Smooth muscle cell (in vitro differentiated cells): ENCODE data around the gene RIPOR3. TPM values are rescaled to one million over a fixed set of nuclear protein-coding genes. Genes with fewer than 3 reads are reported as not detected.

Source experiments
- DNase-seq: peaks from one replicate; lab custom pipeline; 2025; ENCODE audit not compliant: unreplicated experiment; lab: John Stamatoyannopoulos, UW
- H2AFZ ChIP-seq: fragments of 200-600 bp; sonication (generic); 2 replicates; pipeline ENCODE4 v1.6.0; 2016; ENCODE audit warnings: antibody characterized with exemption, low read depth, mild to moderate bottlenecking
- H3F3A ChIP-seq: fragments of 200-600 bp; sonication (generic); 2 replicates; pipeline ENCODE4 v1.6.0; 2017; ENCODE audit warnings: antibody characterized with exemption, low read depth
- H3K27ac ChIP-seq: fragments of 200-600 bp; sonication (generic); 2 replicates; pipeline ENCODE4 v1.5.1; 2016; ENCODE audit warnings: low read depth, mild to moderate bottlenecking
- H3K27me3 ChIP-seq: fragments of 200-600 bp; sonication (generic); 2 replicates; pipeline ENCODE4 v1.6.1; 2016; ENCODE audit warnings: low read depth, mild to moderate bottlenecking
- H3K36me3 ChIP-seq: fragments of 200-600 bp; sonication (generic); 2 replicates; pipeline ENCODE4 v1.5.1; 2016; ENCODE audit warnings: low read depth
- H3K4me1 ChIP-seq: fragments of 200-600 bp; sonication (generic); 2 replicates; pipeline ENCODE4 v1.5.1; 2016; ENCODE audit warnings: low read depth
- H3K4me2 ChIP-seq: fragments of 200-600 bp; sonication (generic); 2 replicates; pipeline ENCODE4 v1.6.0; 2016; ENCODE audit warnings: mild to moderate bottlenecking
- H3K4me3 ChIP-seq: fragments of 200-600 bp; sonication (generic); 2 replicates; pipeline ENCODE4 v1.5.1; 2016; ENCODE audit warnings: mild to moderate bottlenecking
- H3K79me2 ChIP-seq: fragments of 200-600 bp; sonication (generic); 2 replicates; pipeline ENCODE4 v1.6.0; 2016; ENCODE audit warnings: low read depth, mild to moderate bottlenecking
- H3K9ac ChIP-seq: fragments of 200-600 bp; sonication (generic); 2 replicates; pipeline ENCODE4 v1.6.0; 2016; ENCODE audit warnings: low read depth
- H3K9me3 ChIP-seq: fragments of 200-600 bp; sonication (generic); replicated peaks from 2 replicates; pipeline ENCODE4 v1.5.1; 2016; ENCODE audit warnings: low read depth
- H4K20me1 ChIP-seq: fragments of 200-600 bp; sonication (generic); 2 replicates; pipeline ENCODE4 v1.6.0; 2016; ENCODE audit warnings: low read depth
- WGBS: methylation state at CpG from one replicate; pipeline ENCODE4 v1.1.7; 2016; ENCODE audit warnings: low lambda C conversion rate; 5-methylcytosine and 5-hydroxymethylcytosine counted together
- polyA plus RNA-seq: library from polyadenylated mRNA; unstranded; fragments of >200 nt; fragmentation: Nextera tagmentation; extraction: Ambion mirVana; gene quantifications from 2 replicates; pipeline ENCODE4 v1.2.1, GENCODE V29; 2016
- total RNA-seq: library from RNA; depleted of rRNA; stranded (reverse); fragments of >200 nt; gene quantifications from 2 replicates; pipeline ENCODE4 v1.2.3, GENCODE V29; 2014
- TF ChIP-seq, protein P1 (sequence below): fragments of 200-600 bp; sonication (generic); IDR thresholded peaks from 2 replicates; pipeline ENCODE4 v1.5.1; 2017; ENCODE audit warnings: borderline replicate concordance, mild to moderate bottlenecking, antibody characterized with exemption; ENCODE audit not compliant: insufficient read depth, poor library complexity, severe bottlenecking

RIPOR3 gene
- total and polyA plus RNA-seq, 2 experiments from 2014 or later: 0.18 to 1.2 TPM

DNA sequence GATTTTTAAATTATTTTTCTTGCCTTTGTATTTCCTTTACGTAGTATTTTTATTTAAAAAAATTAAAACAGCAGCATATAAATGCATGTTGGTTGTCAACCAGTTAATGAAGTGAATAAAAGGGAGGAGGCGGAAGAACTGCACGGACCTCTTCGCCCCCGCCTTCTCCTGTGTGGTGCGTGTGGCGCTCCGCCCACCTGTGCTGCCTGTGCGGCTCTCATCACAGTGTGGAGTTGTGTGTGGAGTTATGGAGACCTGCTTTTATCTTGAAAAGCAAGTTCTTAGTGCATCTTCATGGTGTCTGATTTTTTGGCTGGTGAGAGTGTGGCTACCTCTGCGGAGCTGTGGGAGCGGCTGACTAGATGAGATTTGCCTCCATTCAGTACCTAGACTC, 122.8 kb downstream of the RIPOR3 start:
- no peak overlapping the region for H3K27ac ChIP-seq
- no peak overlapping the region for H3K4me2 ChIP-seq
- whole genome bisulfite sequencing: 73% methylated on average over 11 of the region's 11 CpGs
- DNase-seq: no peak
- no peak overlapping the region for H3K4me3 ChIP-seq
- H3K9me3 ChIP-seq: no peaks in the 10 kb centered on the region
- no peaks in the 10 kb centered on the region for H3K27me3 ChIP-seq
- peaks cover 36% of the 10 kb centered on the region for H3K79me2 ChIP-seq
- H3K36me3 ChIP-seq: no peaks in the 10 kb centered on the region
- no peak overlapping the region for H2AFZ ChIP-seq
- H4K20me1 ChIP-seq: peaks cover 78% of the 10 kb centered on the region
- H3K4me1 ChIP-seq: no peaks in the 10 kb centered on the region
- TF ChIP-seq, protein P1, sequence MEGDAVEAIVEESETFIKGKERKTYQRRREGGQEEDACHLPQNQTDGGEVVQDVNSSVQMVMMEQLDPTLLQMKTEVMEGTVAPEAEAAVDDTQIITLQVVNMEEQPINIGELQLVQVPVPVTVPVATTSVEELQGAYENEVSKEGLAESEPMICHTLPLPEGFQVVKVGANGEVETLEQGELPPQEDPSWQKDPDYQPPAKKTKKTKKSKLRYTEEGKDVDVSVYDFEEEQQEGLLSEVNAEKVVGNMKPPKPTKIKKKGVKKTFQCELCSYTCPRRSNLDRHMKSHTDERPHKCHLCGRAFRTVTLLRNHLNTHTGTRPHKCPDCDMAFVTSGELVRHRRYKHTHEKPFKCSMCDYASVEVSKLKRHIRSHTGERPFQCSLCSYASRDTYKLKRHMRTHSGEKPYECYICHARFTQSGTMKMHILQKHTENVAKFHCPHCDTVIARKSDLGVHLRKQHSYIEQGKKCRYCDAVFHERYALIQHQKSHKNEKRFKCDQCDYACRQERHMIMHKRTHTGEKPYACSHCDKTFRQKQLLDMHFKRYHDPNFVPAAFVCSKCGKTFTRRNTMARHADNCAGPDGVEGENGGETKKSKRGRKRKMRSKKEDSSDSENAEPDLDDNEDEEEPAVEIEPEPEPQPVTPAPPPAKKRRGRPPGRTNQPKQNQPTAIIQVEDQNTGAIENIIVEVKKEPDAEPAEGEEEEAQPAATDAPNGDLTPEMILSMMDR: no peak
- H3K9ac ChIP-seq: no peak overlapping the region
- no peaks in the 10 kb centered on the region for H3F3A ChIP-seq

DNA sequence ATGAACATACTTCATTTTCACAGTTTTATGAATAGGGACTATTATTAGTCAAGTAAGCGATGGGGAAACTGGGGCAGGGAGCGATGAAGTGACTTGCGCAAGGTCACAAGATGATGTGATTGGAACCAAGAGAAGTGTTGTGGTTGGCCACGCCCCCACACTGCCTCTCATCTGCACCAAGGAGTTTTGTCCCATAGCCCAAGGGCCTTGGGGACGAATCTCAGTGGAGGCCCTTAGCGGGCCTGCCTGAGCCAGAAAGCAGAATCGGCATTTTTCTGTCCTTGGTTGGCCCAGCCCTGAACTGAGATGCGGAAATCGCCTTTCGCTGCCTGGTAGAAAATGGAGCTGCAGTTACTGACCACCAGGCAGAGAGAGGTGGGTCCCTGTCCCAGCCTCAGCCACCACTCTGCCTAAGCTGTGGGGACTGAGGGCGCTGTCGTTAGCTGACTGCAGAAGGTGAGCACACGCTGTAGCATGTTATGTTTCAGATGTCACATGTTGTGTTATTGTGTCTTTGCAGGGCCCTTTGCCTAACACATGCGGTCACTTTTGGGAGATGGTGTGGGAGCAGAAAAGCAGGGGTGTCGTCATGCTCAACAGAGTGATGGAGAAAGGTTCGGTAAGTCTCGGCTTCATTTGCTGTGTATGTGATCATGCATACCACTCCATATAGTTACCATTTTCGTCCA, 123.3 kb downstream of the RIPOR3 start:
- Histone ChIP-seq H3K27ac (no peak overlapping the region), H3K4me2 (no peak overlapping the region), H3F3A (no peaks in the 10 kb centered on the region), H3K79me2 (peaks cover 39% of the 10 kb centered on the region), H4K20me1 (peaks cover 77% of the 10 kb centered on the region), H3K9ac (no peak overlapping the region), H3K27me3 (no peaks in the 10 kb centered on the region), H3K9me3 (no peaks in the 10 kb centered on the region), H2AFZ (no peak overlapping the region), H3K4me3 (no peak overlapping the region), H3K4me1 (no peaks in the 10 kb centered on the region), H3K36me3 (no peaks in the 10 kb centered on the region)
- no peak for DNase-seq
- TF ChIP-seq, protein P1: no peak
- WGBS: 96% methylated on average over 18 of the region's 18 CpGs

DNA sequence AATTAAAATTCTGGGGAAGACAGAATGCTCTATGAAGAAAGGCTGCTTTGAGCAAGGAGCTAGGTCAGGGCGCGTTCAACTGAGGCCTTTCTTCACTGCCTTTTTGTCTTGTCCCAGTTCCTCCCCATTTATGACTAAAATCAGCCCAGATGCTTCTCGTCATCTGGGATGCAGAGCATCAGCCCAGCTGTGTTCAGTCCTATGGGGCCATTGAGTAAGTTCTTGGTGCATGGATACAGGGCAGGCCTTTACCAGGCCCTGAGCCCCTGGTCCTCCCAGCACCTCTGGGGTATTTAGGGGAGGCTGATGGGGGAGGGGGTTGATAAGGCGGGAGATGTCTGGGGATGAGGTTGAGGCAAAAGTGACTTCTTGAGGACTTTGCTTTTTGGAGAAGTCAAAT, 125.5 kb downstream of the RIPOR3 start:
- Histone ChIP-seq H3F3A (peaks cover 11% of the 10 kb centered on the region), H3K4me3 (no peak overlapping the region), H3K27ac (no peak overlapping the region), H3K27me3 (no peaks in the 10 kb centered on the region), H4K20me1 (peaks cover 55% of the 10 kb centered on the region), H2AFZ (no peak overlapping the region), H3K36me3 (no peaks in the 10 kb centered on the region), H3K79me2 (peaks cover 31% of the 10 kb centered on the region), H3K4me1 (peaks cover 8% of the 10 kb centered on the region), H3K9me3 (no peaks in the 10 kb centered on the region), H3K9ac (no peak overlapping the region), H3K4me2 (no peak overlapping the region)
- 98% methylated on average over 4 of the region's 4 CpGs for WGBS
- DNase-seq: no peak
- TF ChIP-seq, protein P1: no peak

DNA sequence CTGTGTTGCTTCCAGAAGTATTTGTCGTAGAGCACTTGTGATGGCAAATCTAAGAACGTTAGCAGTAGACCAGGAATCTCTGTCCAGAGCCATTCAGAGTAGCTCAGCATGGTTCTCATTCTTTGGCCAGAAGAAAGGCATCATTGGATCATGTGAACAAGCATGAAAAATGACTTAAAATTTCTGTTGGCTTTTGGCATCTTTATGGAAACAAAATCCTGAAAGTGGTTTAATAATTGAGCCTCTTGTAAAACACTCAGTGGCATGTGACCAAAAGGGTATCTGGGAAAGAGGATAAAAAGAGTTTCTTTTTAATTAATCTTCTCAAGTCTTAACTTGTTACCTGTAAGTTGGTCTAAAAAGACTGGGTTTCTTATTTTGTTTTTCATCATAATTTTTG, 126.0 kb downstream of the RIPOR3 start:
- no peaks in the 10 kb centered on the region for H3K9me3 ChIP-seq
- H3K27me3 ChIP-seq: no peaks in the 10 kb centered on the region
- no peak overlapping the region for H3K9ac ChIP-seq
- H3K4me1 ChIP-seq: peaks cover 13% of the 10 kb centered on the region
- peaks cover 31% of the 10 kb centered on the region for H3K79me2 ChIP-seq
- H3K27ac ChIP-seq: peak overlapping the region; percentile 54
- H3K4me3 ChIP-seq: no peak overlapping the region
- no peak overlapping the region for H2AFZ ChIP-seq
- TF ChIP-seq, protein P1: no peak
- no peaks in the 10 kb centered on the region for H3K36me3 ChIP-seq
- no peak overlapping the region for H3K4me2 ChIP-seq
- H3F3A ChIP-seq: peaks cover 14% of the 10 kb centered on the region
- WGBS: 95% methylated on average over 2 of the region's 2 CpGs
- H4K20me1 ChIP-seq: peaks cover 50% of the 10 kb centered on the region
- no peak for DNase-seq
